RPMI7951 (cell line): Measurements from ENCODE around the gene PLIN4. TPM values are rescaled to one million over a fixed set of nuclear protein-coding genes. Genes with fewer than 3 reads are reported as not detected.
"Not testable (repeated sequence)": the region's sequence is repeated elsewhere in the genome, so short reads cannot be mapped to it uniquely, and the experiment has no call there.

ENCODE experiments used
- DNase-seq: peaks from one replicate; pipeline ENCODE4 v3.0.0-alpha.2; 2012; ENCODE audit warnings: low read depth
- total RNA-seq: library from RNA; depleted of rRNA; stranded (reverse); fragments of >200 nt; shearing (Covaris generic); gene quantifications from 2 replicates; pipeline ENCODE4 v1.2.3, GENCODE V29; 2014

PLIN4 gene
- total RNA-seq, 1 experiment from 2014 or later: not detected

GRCh38 chr19:4543842-4544647, 25.8 kb upstream of the PLIN4 start:
- DNase-seq: no peak

GRCh38 chr19:4542896-4543841, 24.9 kb upstream of the PLIN4 start:
- DNase-seq: no peak

- not testable (repeated sequence) for DNase-seq
Measured at GRCh38 chr19:4541806-4542145, 23.5 kb upstream of the PLIN4 start.

- no peak for DNase-seq
Measured at GRCh38 chr19:4541114-4541805, 23.0 kb upstream of the PLIN4 start.

- DNase-seq: no peak
Measured at GRCh38 chr19:4539693-4540581, 21.7 kb upstream of the PLIN4 start, which contains the start of gene LRG1. Gene LRG1 (minus strand): TSS chr19:4540036. CDS start chr19:4540013, 23 bp downstream.

GRCh38 chr19:4539169-4539692, 20.9 kb upstream of the PLIN4 start:
- DNase-seq: no peak

- DNase-seq: no peak
Measured at GRCh38 chr19:4538601-4538954, 20.3 kb upstream of the PLIN4 start.

- DNase-seq: no peak
Measured at GRCh38 chr19:4537953-4538600, 19.8 kb upstream of the PLIN4 start.

- no peak for DNase-seq
Measured at GRCh38 chr19:4536798-4537197, 18.5 kb upstream of the PLIN4 start.

GRCh38 chr19:4534836-4535658, 16.8 kb upstream of the PLIN4 start, which contains the start of gene PLIN5:
Gene PLIN5 (minus strand): TSS chr19:4535224. CDS start chr19:4534074, 1,150 bp downstream.
- DNase-seq: peak; percentile 57

- DNase-seq: no peak
Measured at GRCh38 chr19:4533835-4534424, 15.6 kb upstream of the PLIN4 start.

- no peak for DNase-seq
Measured at GRCh38 chr19:4533334-4533733, 15.0 kb upstream of the PLIN4 start.

GRCh38 chr19:4531562-4532165, 13.4 kb upstream of the PLIN4 start:
- DNase-seq: no peak

GRCh38 chr19:4529924-4530522, 11.7 kb upstream of the PLIN4 start:
- DNase-seq: no peak

GRCh38 chr19:4528843-4529242, 10.6 kb upstream of the PLIN4 start:
- no peak for DNase-seq

GRCh38 chr19:4527377-4527776, 9.1 kb upstream of the PLIN4 start:
- DNase-seq: not testable (repeated sequence)

GRCh38 chr19:4525563-4526002, 7.3 kb upstream of the PLIN4 start:
- DNase-seq: no peak
